ENCODE measurements around the gene PLEKHG1. TPM values are rescaled to one million over a fixed set of nuclear protein-coding genes. Genes with fewer than 3 reads are reported as not detected.

PLEKHG1 gene
- total RNA-seq, 2 experiments from 2014 or later = 0.76 to 1.8 TPM

- no peak overlapping the region for H3K27ac Mint-ChIP-seq
- H3K4me1 Mint-ChIP-seq (ENCODE audit: low read depth) = no peaks in the 10 kb centered on the region
- POLR2A ChIA-PET = no interaction called here
- ATAC-seq = no peak
- peaks cover 11% of the 10 kb centered on the region for H3K27me3 Mint-ChIP-seq (ENCODE audit: low read depth)
- no peak overlapping the region for H3K4me3 Mint-ChIP-seq
- H3K9me3 Mint-ChIP-seq (ENCODE audit: insufficient read depth) = no peaks in the 10 kb centered on the region
- DNase-seq = no peak
- CTCF ChIA-PET = interaction anchor here (1.3 kb wide), 1 partner anchor 229 kb away, joined by 3 read pairs; no protein-coding TSS in a partner anchor
- H3K36me3 Mint-ChIP-seq (ENCODE audit: low read depth) = no peaks in the 10 kb centered on the region
Measured at GRCh38 chr6:150647051-150647450, 47.4 kb downstream of the PLEKHG1 start.

Other genes starting within 250 kb of the PLEKHG1 start
- not detected for gene IYD, start 230.9 kb upstream of the PLEKHG1 start, total RNA-seq